Endothelial cell (in vitro differentiated cells): ENCODE measurements around the gene MYL3. TPM values are rescaled to one million over a fixed set of nuclear protein-coding genes. Genes with fewer than 3 reads are reported as not detected.

Source experiments
- DNase-seq: peaks from one replicate; pipeline ENCODE4 v3.0.0; 2021; ENCODE audit warnings: low spot score
- H3K27ac Mint-ChIP-seq: one replicate; pipeline ENCODE4 v1.8.0; 2021; ENCODE audit warnings: mixed read lengths, inconsistent platforms; ENCODE audit not compliant: unreplicated experiment
- H3K27me3 Mint-ChIP-seq: one replicate; pipeline ENCODE4 v1.8.0; 2021; ENCODE audit warnings: mild to moderate bottlenecking, moderate library complexity, mixed read lengths, inconsistent platforms; ENCODE audit not compliant: unreplicated experiment
- H3K36me3 Mint-ChIP-seq: one replicate; pipeline ENCODE4 v1.8.0; 2021; ENCODE audit warnings: mild to moderate bottlenecking, low read depth, mixed read lengths, inconsistent platforms; ENCODE audit not compliant: unreplicated experiment
- H3K4me1 Mint-ChIP-seq: one replicate; pipeline ENCODE4 v1.8.0; 2021; ENCODE audit warnings: mild to moderate bottlenecking, mixed read lengths, inconsistent platforms; ENCODE audit not compliant: unreplicated experiment
- H3K4me3 Mint-ChIP-seq: one replicate; pipeline ENCODE4 v1.8.0; 2021; ENCODE audit warnings: mild to moderate bottlenecking, mixed read lengths, inconsistent platforms; ENCODE audit not compliant: unreplicated experiment
- H3K9me3 Mint-ChIP-seq: one replicate; pipeline ENCODE4 v1.8.0; 2021; ENCODE audit warnings: mixed read lengths, inconsistent platforms; ENCODE audit not compliant: unreplicated experiment
- CTCF ChIP-seq: fragments of 200-600 bp; sonication (generic); IDR thresholded peaks from one replicate; pipeline ENCODE4 v1.5.0; 2021; ENCODE audit warnings: antibody characterized with exemption; ENCODE audit not compliant: unreplicated experiment
- total RNA-seq: library from RNA; stranded (reverse); fragmentation: NEBNext Ultra II Directional; extraction: Animal tissue kit (Norgen Biotek cat#: 25700); gene quantifications from one replicate; pipeline ENCODE4 v1.2.1, GENCODE V29; 2021; ENCODE audit not compliant: unreplicated experiment

MYL3 gene
- total RNA-seq, 1 donor from 2014 or later = not detected

GRCh38 chr3:46905661-46906451 lies 42.6 kb upstream of the MYL3 start:
- Mint-ChIP-seq H3K36me3 (no peaks in the 10 kb centered on the region), H3K9me3 (no peaks in the 10 kb centered on the region), H3K27me3 (peaks cover 7% of the 10 kb centered on the region), H3K4me1 (peaks cover 5% of the 10 kb centered on the region), H3K4me3 (no peak overlapping the region), H3K27ac (no peak overlapping the region)
- DNase-seq = no peak
- TF ChIP-seq CTCF = no peak

- Mint-ChIP-seq H3K27ac (no peak overlapping the region), H3K36me3 (no peaks in the 10 kb centered on the region), H3K27me3 (peaks cover 7% of the 10 kb centered on the region), H3K4me3 (no peak overlapping the region), H3K4me1 (peaks cover 5% of the 10 kb centered on the region), H3K9me3 (no peaks in the 10 kb centered on the region)
- no peak for DNase-seq
- no peak for TF ChIP-seq CTCF
Measured at GRCh38 chr3:46905213-46905560, 41.9 kb upstream of the MYL3 start.

- Mint-ChIP-seq H3K4me1 (peaks cover 5% of the 10 kb centered on the region), H3K27ac (peak overlapping the region; percentile 13), H3K36me3 (no peaks in the 10 kb centered on the region), H3K9me3 (no peaks in the 10 kb centered on the region), H3K27me3 (peaks cover 7% of the 10 kb centered on the region), H3K4me3 (no peak overlapping the region)
- no peak for DNase-seq
- TF ChIP-seq CTCF = no peak
Measured at GRCh38 chr3:46904303-46905212, 41.3 kb upstream of the MYL3 start.

- H3K4me3 Mint-ChIP-seq = no peak overlapping the region
- no peaks in the 10 kb centered on the region for H3K9me3 Mint-ChIP-seq
- no peak for TF ChIP-seq CTCF
- no peak for DNase-seq
- no peaks in the 10 kb centered on the region for H3K36me3 Mint-ChIP-seq
- peaks cover 9% of the 10 kb centered on the region for H3K27me3 Mint-ChIP-seq
- no peak overlapping the region for H3K27ac Mint-ChIP-seq
- peaks cover 5% of the 10 kb centered on the region for H3K4me1 Mint-ChIP-seq
Measured at GRCh38 chr3:46903341-46904302, 40.4 kb upstream of the MYL3 start.
